HG02852 (cell line): ENCODE measurements around the gene TNFSF11.
"Not testable (repeated sequence)": the region's sequence is repeated elsewhere in the genome, so short reads cannot be mapped to it uniquely, and the experiment has no call there.

ENCODE experiments used
- ATAC-seq: cut with Tn5 transposase; IDR thresholded peaks from one replicate; pipeline ENCODE4 v1.9.1; 2021; ENCODE audit warnings: mild to moderate bottlenecking, moderate library complexity; ENCODE audit not compliant: unreplicated experiment

The TNFSF11 gene

GRCh38 chr13:42559573-42560218, 14.3 kb upstream of the TNFSF11 start:
- not testable (repeated sequence) for ATAC-seq

- not testable (repeated sequence) for ATAC-seq
Observed at GRCh38 chr13:42560320-42560719, 13.6 kb upstream of the TNFSF11 start.

GRCh38 chr13:42561752-42562467, 12.0 kb upstream of the TNFSF11 start:
- no peak for ATAC-seq

GRCh38 chr13:42567906-42568305, 6.0 kb upstream of the TNFSF11 start:
- no peak for ATAC-seq

- no peak for ATAC-seq
Observed at GRCh38 chr13:42569576-42570344, 4.2 kb upstream of the TNFSF11 start.

- no peak for ATAC-seq
Observed at GRCh38 chr13:42571895-42572294, 2.1 kb upstream of the TNFSF11 start.

- peak; percentile 64 for ATAC-seq
Observed at GRCh38 chr13:42574435-42575311, 721 bp downstream of the TNFSF11 start.

- ATAC-seq, result no peak
Observed at GRCh38 chr13:42575938-42576337, 2.0 kb downstream of the TNFSF11 start.

- ATAC-seq, result no peak
Observed at GRCh38 chr13:42577538-42577937, 3.6 kb downstream of the TNFSF11 start.

GRCh38 chr13:42580644-42581043, 6.7 kb downstream of the TNFSF11 start:
- ATAC-seq, result no peak

GRCh38 chr13:42581427-42581826, 7.5 kb downstream of the TNFSF11 start:
- ATAC-seq, result no peak

- no peak for ATAC-seq
Observed at GRCh38 chr13:42591602-42592001, 17.6 kb downstream of the TNFSF11 start.

- no peak for ATAC-seq
Observed at GRCh38 chr13:42592915-42593900, 19.3 kb downstream of the TNFSF11 start.

- ATAC-seq, result peak; percentile 63
Observed at GRCh38 chr13:42594481-42595252, 20.7 kb downstream of the TNFSF11 start.

GRCh38 chr13:42595253-42595571, 21.3 kb downstream of the TNFSF11 start:
- ATAC-seq, result no peak

GRCh38 chr13:42597505-42597904, 23.6 kb downstream of the TNFSF11 start:
- ATAC-seq, result peak; percentile 58

- ATAC-seq, result no peak
Observed at GRCh38 chr13:42600943-42601342, 27.0 kb downstream of the TNFSF11 start.

GRCh38 chr13:42602906-42603305, 29.0 kb downstream of the TNFSF11 start:
- peak; percentile 84 for ATAC-seq

GRCh38 chr13:42603571-42603970, 29.6 kb downstream of the TNFSF11 start:
- ATAC-seq, result no peak
